GM19351 (cell line): Measurements from ENCODE around the gene NDST1.

Experiments used
- ATAC-seq: cut with Tn5 transposase; IDR thresholded peaks from one replicate; pipeline ENCODE4 v1.9.1; 2021; ENCODE audit warnings: mild to moderate bottlenecking, moderate library complexity; ENCODE audit not compliant: unreplicated experiment

NDST1 gene

GRCh38 chr5:150601491-150602345, 93.8 kb downstream of the NDST1 start:
- no peak for ATAC-seq

GRCh38 chr5:150603052-150603451, 95.1 kb downstream of the NDST1 start:
- ATAC-seq, result no peak

DNA sequence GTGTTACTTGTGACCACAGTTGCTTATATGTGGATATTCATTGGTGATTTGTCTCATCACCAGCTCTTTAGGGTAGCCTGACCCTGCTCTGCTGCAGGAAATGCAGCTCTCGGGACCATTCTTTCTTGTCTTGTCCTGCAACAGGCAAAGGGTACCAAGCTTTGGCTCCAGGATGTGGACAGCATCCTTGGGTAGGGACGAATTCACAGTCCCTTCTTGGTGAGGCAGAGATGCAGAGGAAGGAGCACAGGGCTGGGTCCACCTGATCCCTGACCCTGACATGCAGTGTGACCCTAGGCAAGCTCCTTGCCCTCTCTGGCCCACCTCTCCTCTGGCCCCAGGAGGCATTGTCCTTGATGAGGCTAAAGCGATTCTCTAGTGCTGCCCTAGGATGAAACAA, 95.6 kb downstream of the NDST1 start:
- ATAC-seq, result no peak

GRCh38 chr5:150604010-150604409, 96.1 kb downstream of the NDST1 start:
- ATAC-seq, result no peak

GRCh38 chr5:150604894-150605440, 97.0 kb downstream of the NDST1 start:
- no peak for ATAC-seq

DNA sequence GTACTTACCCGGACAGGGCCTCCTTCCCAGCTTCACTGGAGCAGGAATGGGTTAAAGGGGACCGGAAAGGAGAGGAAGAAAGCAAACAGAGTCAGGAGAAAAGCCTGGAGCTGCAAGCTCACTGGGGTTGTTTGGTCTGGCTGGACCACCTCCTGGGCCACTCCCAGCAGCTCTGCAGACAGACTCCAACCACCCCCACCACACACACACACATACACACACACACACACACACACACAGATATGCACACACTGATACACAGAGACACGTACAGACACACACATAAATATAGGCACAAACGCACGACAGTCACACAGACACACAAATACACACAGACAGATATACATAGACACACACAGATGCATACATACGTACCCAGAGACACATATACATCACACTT, 97.6 kb downstream of the NDST1 start:
- ATAC-seq, result no peak

DNA sequence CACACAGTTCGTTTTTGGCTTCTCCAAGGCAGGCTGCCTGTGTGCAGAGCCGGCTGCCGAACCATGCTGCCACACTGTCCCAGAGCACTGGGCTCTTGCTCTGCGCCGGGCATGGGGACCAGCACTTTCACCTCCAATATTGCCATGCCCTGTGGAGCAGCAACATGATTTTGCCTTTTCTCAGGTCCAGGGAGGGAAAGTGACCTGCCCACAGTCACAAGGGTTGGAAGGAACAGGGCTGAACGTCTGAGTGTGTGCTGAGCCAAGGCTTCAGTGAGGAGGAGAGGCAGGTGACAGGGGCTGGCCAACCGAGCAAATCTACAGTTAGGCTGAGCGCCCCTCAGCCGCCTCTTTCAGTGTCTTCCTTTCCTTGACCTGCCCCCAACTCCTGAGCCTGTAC, 98.5 kb downstream of the NDST1 start:
- ATAC-seq, result no peak

GRCh38 chr5:150607105-150607504, 99.2 kb downstream of the NDST1 start:
- no peak for ATAC-seq
